Brain microvascular endothelial cell (primary cell): ENCODE measurements around the gene SEC63.

Experiments used
- DNase-seq: peaks from one replicate; pipeline ENCODE4 v3.0.0-alpha.2; 2020
- H3K27ac ChIP-seq: fragments of 250-450 bp; sonication (Bioruptor Pico); 2 replicates; pipeline ENCODE4 v1.5.1; 2020; ENCODE audit warnings: mild to moderate bottlenecking, moderate library complexity
- H3K27me3 ChIP-seq: fragments of 250-450 bp; sonication (Bioruptor Pico); replicated peaks from 2 replicates; pipeline ENCODE4 v1.5.1; 2020; ENCODE audit warnings: mild to moderate bottlenecking
- H3K36me3 ChIP-seq: fragments of 250-450 bp; sonication (Bioruptor Pico); replicated peaks from 2 replicates; pipeline ENCODE4 v1.5.1; 2020; ENCODE audit warnings: mild to moderate bottlenecking
- H3K4me3 ChIP-seq: 2 replicates; pipeline ENCODE4 v1.5.1; 2011; ENCODE audit warnings: low read depth, mild to moderate bottlenecking, control low read depth, low read length, moderate library complexity
- CTCF ChIP-seq: IDR thresholded peaks from 2 replicates; pipeline ENCODE4 v1.5.1; 2011; ENCODE audit warnings: low read depth, mild to moderate bottlenecking, moderate library complexity, low read length, control low read depth, inconsistent platforms; ENCODE audit errors: missing control alignments
- in situ Hi-C: cut with HindIII; loops from 2 replicates; pipeline ENCODE4 v1.10.0; 2017; ENCODE audit warnings: low sequenced_read_pairs, low pct_ligation_motif_present

SEC63 gene

DNA sequence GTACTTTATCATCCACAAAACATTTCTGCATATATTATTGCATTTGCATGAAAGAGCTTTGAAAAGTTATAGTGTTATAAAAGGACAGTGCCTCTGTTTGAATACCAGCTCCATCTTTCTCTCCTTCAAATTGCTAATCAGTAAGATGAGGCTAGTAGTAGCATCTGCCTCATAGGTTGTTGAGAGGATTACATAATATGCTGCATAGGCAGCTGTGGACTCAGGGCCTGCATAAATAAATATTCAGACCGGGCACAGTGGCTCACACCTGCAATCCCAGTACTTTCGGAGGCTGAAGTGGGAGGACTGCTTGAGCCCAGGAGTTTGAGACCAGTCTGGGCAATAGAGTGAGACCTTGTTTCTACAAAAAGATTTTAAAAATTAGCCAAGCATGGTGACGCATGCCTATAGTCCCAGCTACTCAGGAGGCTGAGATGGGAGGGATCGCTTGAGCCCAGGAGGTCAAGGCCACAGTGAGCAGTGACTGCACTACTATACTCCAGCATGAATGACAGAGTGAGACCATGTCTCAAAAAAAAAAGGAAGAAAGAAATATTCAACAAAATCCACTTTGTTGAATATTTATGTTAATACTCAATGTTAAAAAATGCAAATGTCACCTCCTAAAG lies 18.3 kb upstream of the SEC63 start:
- no peak overlapping the region for H3K27ac ChIP-seq
- no peaks in the 10 kb centered on the region for H3K36me3 ChIP-seq
- no peaks in the 10 kb centered on the region for H3K27me3 ChIP-seq
- in situ Hi-C loops = no loop called here
- no peak for TF ChIP-seq CTCF
- H3K4me3 ChIP-seq = no peak overlapping the region
- DNase-seq = no peak

GRCh38 chr6:107973594-107973993 lies 15.6 kb upstream of the SEC63 start:
- in situ Hi-C loops = no loop called here
- H3K27ac ChIP-seq = no peak overlapping the region
- no peaks in the 10 kb centered on the region for H3K36me3 ChIP-seq
- no peak for TF ChIP-seq CTCF
- no peaks in the 10 kb centered on the region for H3K27me3 ChIP-seq
- H3K4me3 ChIP-seq = no peak overlapping the region
- no peak for DNase-seq

DNA sequence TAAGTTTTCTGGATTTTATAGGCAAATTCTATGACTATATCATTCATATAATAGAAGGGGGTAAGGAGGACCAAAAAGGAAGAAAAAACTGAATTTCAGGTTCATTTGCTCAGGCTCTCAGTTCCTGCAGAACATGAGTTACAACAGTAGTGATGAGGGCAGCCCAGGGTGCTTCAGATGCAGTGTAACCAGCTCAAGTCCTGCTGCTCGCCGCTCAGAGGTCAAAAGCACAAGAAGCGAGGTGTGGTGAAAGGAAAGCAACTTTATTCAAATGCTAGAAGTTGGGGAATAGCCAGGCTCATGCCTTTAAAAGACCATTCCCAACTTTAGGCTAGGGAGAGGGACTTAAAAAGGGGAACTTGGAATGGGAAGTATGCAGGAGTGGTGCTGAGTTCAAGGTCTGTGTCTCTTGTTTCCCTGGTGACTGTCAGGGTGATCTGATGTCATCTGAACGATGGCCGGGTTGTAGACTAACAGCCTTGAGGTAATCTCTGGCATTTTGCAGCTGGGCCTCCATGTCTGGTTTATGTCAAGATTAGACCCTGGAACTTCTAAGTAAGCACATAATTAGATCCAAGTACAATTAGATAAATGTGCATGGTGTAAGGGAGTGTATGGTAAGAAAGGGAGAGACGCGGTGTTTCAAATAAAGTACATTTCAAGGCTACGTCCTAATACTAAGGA lies 14.5 kb upstream of the SEC63 start:
- in situ Hi-C loops = no loop called here
- TF ChIP-seq CTCF = no peak
- H3K27me3 ChIP-seq = no peaks in the 10 kb centered on the region
- H3K4me3 ChIP-seq = no peak overlapping the region
- no peak for DNase-seq
- no peaks in the 10 kb centered on the region for H3K36me3 ChIP-seq
- no peak overlapping the region for H3K27ac ChIP-seq

DNA sequence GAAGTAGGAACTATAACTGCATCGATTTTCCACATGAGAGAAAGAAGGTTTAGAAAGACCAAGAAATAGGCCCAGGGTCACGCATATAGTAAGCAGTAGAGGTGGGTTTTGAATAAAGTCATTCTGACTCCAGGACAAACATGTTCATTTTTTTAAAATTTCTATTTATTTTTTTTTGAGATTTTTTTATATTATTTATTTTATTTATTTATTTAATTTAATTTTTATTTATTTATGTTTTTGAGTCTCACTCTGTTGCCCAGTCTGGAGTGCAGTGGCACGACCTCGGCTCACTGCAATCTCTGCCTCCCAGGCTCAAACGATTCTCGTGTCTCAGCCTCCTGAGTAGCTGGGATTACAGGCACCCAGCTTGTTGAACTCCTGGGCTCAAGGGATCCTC lies 13.2 kb upstream of the SEC63 start:
- in situ Hi-C loops = no loop called here
- no peak for DNase-seq
- H3K27me3 ChIP-seq = no peaks in the 10 kb centered on the region
- no peak overlapping the region for H3K4me3 ChIP-seq
- H3K27ac ChIP-seq = no peak overlapping the region
- TF ChIP-seq CTCF = no peak
- no peaks in the 10 kb centered on the region for H3K36me3 ChIP-seq

GRCh38 chr6:107970255-107970654 lies 12.2 kb upstream of the SEC63 start:
- in situ Hi-C loops = no loop called here
- H3K36me3 ChIP-seq = no peaks in the 10 kb centered on the region
- H3K27me3 ChIP-seq = no peaks in the 10 kb centered on the region
- H3K27ac ChIP-seq = no peak overlapping the region
- DNase-seq = no peak
- no peak for TF ChIP-seq CTCF
- H3K4me3 ChIP-seq = no peak overlapping the region

GRCh38 chr6:107968081-107968480 lies 10.1 kb upstream of the SEC63 start:
- in situ Hi-C loops = no loop called here
- Histone ChIP-seq H3K27me3 (no peaks in the 10 kb centered on the region), H3K27ac (no peak overlapping the region), H3K36me3 (no peaks in the 10 kb centered on the region), H3K4me3 (no peak overlapping the region)
- no peak for DNase-seq
- no peak for TF ChIP-seq CTCF
